Tibial artery (tissue), 4 donors: ENCODE data around the gene BTBD9.

Source experiments
- DNase-seq, 2 donors: peaks; one replicate each; pipeline ENCODE4 v3.0.0-alpha.2; 2019
- H3K27ac ChIP-seq, 2 donors: fragments of 200-600 bp; sonication (generic) in 1 of 2; 1 replicate in 1 of 2; 2 replicates in 1 of 2; pipeline ENCODE4 v1.5.1; 2018 to 2019; ENCODE audit warnings: mild to moderate bottlenecking in 1 of 2
- H3K27me3 ChIP-seq, 2 donors: fragments of 200-600 bp; sonication (generic) in 1 of 2; one replicate each; pipeline versions ENCODE4 v1.5.1 to v1.6.0; 2016 to 2019
- H3K36me3 ChIP-seq, 3 donors: fragments of 200-600 bp; sonication (generic) in 2 of 3; one replicate each; pipeline ENCODE4 v1.5.1; 2016 to 2019; ENCODE audit warnings: mild to moderate bottlenecking in 2 of 3
- H3K4me1 ChIP-seq, 4 donors: fragments of 200-600 bp; sonication (generic) in 2 of 4; 1 replicate in 3 of 4; 2 replicates in 1 of 4; pipeline ENCODE4 v1.5.1; 2016 to 2019
- H3K4me3 ChIP-seq, 2 donors: fragments of 200-600 bp; sonication (generic) in 1 of 2; 1 replicate in 1 of 2; 2 replicates in 1 of 2; pipeline ENCODE4 v1.5.1; 2018 to 2019; ENCODE audit warnings: mild to moderate bottlenecking in 2 of 2
- H3K9me3 ChIP-seq, 3 donors: fragments of 200-600 bp; sonication (generic) in 1 of 3; one replicate each; pipeline ENCODE4 v1.5.1; 2016 to 2019
- CTCF ChIP-seq, 2 experiments: fragments of 200-600 bp in 1 of 2; fragments of 450-650 bp in 1 of 2; IDR thresholded peaks; one replicate each; pipeline ENCODE4 v1.5.1; 2017 to 2019; ENCODE audit warnings: antibody characterized with exemption in 2 of 2, mild to moderate bottlenecking in 1 of 2, moderate library complexity in 1 of 2
- intact Hi-C: fragments of 100-400 bp; cut with DNase I; formaldehyde crosslinking; loops from one replicate; pipeline ENCODE4 v1.15.0; 2023; ENCODE audit warnings: low total_unique reads

BTBD9 gene

DNA sequence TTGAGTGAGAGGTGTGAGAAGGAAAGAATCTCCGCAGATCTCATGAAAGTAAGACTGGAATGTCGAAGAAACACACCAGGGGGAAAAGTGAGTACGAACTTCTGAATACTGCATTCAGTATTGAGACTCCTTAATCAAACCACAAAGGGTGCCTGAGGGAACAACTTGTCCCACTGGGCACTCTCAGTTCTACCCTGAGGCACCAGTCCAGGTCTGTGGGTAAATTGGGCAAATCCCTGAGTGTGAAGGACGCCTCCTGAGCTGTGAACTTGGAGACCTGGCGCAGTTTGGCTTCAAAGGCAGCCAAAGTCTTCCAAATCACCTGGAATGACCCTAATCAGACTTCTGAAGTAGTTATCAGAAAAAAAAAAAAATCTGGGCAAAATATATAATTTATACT is 329.7 kb downstream of the BTBD9 start:
- Histone ChIP-seq H3K4me3 (no peak overlapping the region), H3K36me3 (no peaks in the 10 kb centered on the region), H3K9me3 (no peaks in the 10 kb centered on the region), H3K27ac (no peak overlapping the region), H3K4me1 (peaks cover 0 to 8% (median 0%) of the 10 kb centered on the region in 4 donors), H3K27me3 (no peaks in the 10 kb centered on the region)
- intact Hi-C loops: no loop called here
- no peak for TF ChIP-seq CTCF (IDR thresholded peaks at IDR 0.05)
- no peak for DNase-seq

DNA sequence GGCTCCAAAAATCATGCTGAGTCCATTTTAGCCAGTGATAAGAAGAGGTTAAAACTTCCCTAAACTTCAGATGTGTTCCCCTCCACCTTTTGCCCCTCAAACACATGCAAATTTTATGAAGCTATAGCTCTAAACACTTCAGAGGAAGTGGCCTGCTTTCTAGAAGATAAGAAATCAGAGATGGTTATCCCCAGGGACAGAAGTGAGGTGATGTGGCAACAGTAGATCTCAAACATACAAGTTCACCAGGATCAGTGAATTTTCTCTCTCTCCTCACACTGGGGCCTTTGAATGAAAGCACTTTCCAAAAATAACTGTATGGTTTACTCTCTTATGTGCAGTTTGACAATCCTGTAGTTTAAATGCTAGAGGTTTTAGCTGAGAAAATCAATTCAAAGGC is 332.0 kb downstream of the BTBD9 start:
- Histone ChIP-seq H3K27me3 (no peaks in the 10 kb centered on the region), H3K4me1 (peaks cover 0 to 8% (median 0%) of the 10 kb centered on the region in 4 donors), H3K36me3 (no peaks in the 10 kb centered on the region), H3K9me3 (no peaks in the 10 kb centered on the region), H3K27ac (no peak overlapping the region), H3K4me3 (no peak overlapping the region)
- no peak for DNase-seq
- no peak for TF ChIP-seq CTCF (IDR thresholded peaks at IDR 0.05)
- intact Hi-C loops: no loop called here

DNA sequence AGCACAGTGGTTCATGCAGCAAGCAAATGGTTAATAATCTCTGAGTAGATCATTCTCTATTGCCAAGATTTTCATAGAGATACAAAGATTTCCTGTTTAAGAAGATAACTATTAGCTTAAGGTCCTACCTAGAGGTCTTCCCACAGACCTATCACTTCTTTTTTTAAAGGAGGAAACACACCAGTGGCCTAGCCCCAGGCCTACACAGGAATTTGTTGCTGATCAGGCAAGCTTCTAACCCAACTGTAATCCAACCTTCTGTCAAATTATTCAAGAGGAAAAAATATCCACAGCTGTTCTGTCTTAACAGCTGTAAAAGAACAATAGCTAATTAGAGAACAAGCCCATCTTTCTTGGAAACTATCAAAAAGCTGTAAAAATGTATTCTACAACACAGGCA is 332.8 kb downstream of the BTBD9 start:
- Histone ChIP-seq H3K27ac (no peak overlapping the region), H3K9me3 (no peaks in the 10 kb centered on the region), H3K36me3 (no peaks in the 10 kb centered on the region), H3K27me3 (no peaks in the 10 kb centered on the region), H3K4me3 (no peak overlapping the region), H3K4me1 (peaks cover 0 to 8% (median 0%) of the 10 kb centered on the region in 4 donors)
- TF ChIP-seq CTCF (IDR thresholded peaks at IDR 0.05): no peak
- intact Hi-C loops: no loop called here
- no peak for DNase-seq

- no peak overlapping the region for H3K4me3 ChIP-seq
- no peaks in the 10 kb centered on the region for H3K27me3 ChIP-seq
- H3K27ac ChIP-seq: no peak overlapping the region
- H3K36me3 ChIP-seq: no peaks in the 10 kb centered on the region
- no peak for DNase-seq
- TF ChIP-seq CTCF (IDR thresholded peaks at IDR 0.05): no peak
- H3K4me1 ChIP-seq: peaks cover 0 to 8% (median 0%) of the 10 kb centered on the region in 4 donors
- intact Hi-C loops: no loop called here
- no peaks in the 10 kb centered on the region for H3K9me3 ChIP-seq
Measured at GRCh38 chr6:38305995-38306681, 333.6 kb downstream of the BTBD9 start.

DNA sequence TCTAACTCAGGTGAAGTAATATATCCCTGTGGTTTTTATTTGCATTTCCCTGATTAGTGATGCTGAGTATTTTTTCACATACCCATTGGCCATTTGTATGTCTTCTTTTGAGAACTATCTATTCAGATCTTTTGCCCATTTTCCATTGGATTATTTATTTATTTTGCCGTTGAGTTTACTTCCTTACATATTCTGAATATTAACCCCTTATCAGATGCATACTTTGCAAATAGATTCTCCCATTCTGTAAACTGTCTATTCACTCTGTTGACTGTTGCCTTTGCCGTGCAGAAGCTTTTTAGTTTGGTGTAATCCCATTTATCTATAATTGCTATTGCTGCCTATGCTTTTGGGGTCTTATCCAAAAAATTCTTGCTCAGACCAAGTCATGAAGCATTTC is 336.9 kb downstream of the BTBD9 start:
- TF ChIP-seq CTCF (IDR thresholded peaks at IDR 0.05): no peak
- intact Hi-C loops: no loop called here
- H3K4me1 ChIP-seq: peaks cover 0 to 5% (median 0%) of the 10 kb centered on the region in 4 donors

GRCh38 chr6:38302081-38302480 is 337.6 kb downstream of the BTBD9 start:
- Histone ChIP-seq H3K4me3 (no peak overlapping the region), H3K9me3 (no peaks in the 10 kb centered on the region), H3K36me3 (no peaks in the 10 kb centered on the region), H3K4me1 (no peaks in the 10 kb centered on the region), H3K27me3 (no peaks in the 10 kb centered on the region), H3K27ac (no peak overlapping the region)
- DNase-seq: no peak
- TF ChIP-seq CTCF (IDR thresholded peaks at IDR 0.05): no peak
- intact Hi-C loops: no loop called here

More for the DNA sequence above, 336.9 kb downstream of the BTBD9 start:
- DNase-seq: no peak
- Histone ChIP-seq H3K4me3 (no peak overlapping the region), H3K27me3 (no peaks in the 10 kb centered on the region), H3K27ac (no peak overlapping the region), H3K9me3 (no peaks in the 10 kb centered on the region), H3K36me3 (no peaks in the 10 kb centered on the region)
